HG03558 (cell line): ENCODE measurements around the gene CCDC187.

Source experiments
- ATAC-seq: cut with Tn5 transposase; IDR thresholded peaks from one replicate; pipeline ENCODE4 v1.9.1; 2021; ENCODE audit warnings: moderate number of reproducible peaks; ENCODE audit not compliant: unreplicated experiment; ENCODE audit errors: extremely low read depth

Gene CCDC187

GRCh38 chr9:136258786-136259516 lies 44.9 kb downstream of the CCDC187 start:
- ATAC-seq: no peak

GRCh38 chr9:136258299-136258625 lies 45.6 kb downstream of the CCDC187 start:
- ATAC-seq: no peak

GRCh38 chr9:136257381-136258298 lies 46.3 kb downstream of the CCDC187 start:
- no peak for ATAC-seq

- no peak for ATAC-seq
These were observed 47.7 kb downstream of the CCDC187 start for GRCh38 chr9:136255896-136256890.

- ATAC-seq: no peak
These were observed 48.7 kb downstream of the CCDC187 start for GRCh38 chr9:136255166-136255538.

- no peak for ATAC-seq
These were observed 49.3 kb downstream of the CCDC187 start for GRCh38 chr9:136254381-136255165.

- ATAC-seq: no peak
These were observed 50.4 kb downstream of the CCDC187 start for GRCh38 chr9:136253246-136254130.

GRCh38 chr9:136252846-136253245 lies 51.0 kb downstream of the CCDC187 start:
- no peak for ATAC-seq

GRCh38 chr9:136252281-136252680 lies 51.6 kb downstream of the CCDC187 start:
- no peak for ATAC-seq

GRCh38 chr9:136251264-136252115 lies 52.4 kb downstream of the CCDC187 start:
- ATAC-seq: no peak

- no peak for ATAC-seq
These were observed 53.2 kb downstream of the CCDC187 start for GRCh38 chr9:136250676-136251075.

GRCh38 chr9:136249877-136250559 lies 53.9 kb downstream of the CCDC187 start:
- ATAC-seq: no peak

- no peak for ATAC-seq
These were observed 54.7 kb downstream of the CCDC187 start for GRCh38 chr9:136248951-136249876.

- no peak for ATAC-seq
These were observed 55.8 kb downstream of the CCDC187 start for GRCh38 chr9:136247947-136248637.

GRCh38 chr9:136247551-136247916 lies 56.4 kb downstream of the CCDC187 start:
- no peak for ATAC-seq
